Breast epithelium (tissue), 4 donors: ENCODE measurements around the gene RNF25. TPM values are rescaled to one million over a fixed set of nuclear protein-coding genes. Genes with fewer than 3 reads are reported as not detected.
A peak's percentile ranks its signal among the peaks of the same experiment; 100 is the strongest.

ENCODE experiments used
- DNase-seq, 2 donors: peaks; one replicate each; pipeline ENCODE4 v3.0.0-alpha.2; 2019; ENCODE audit warnings: low spot score in 2 of 2
- H3K27ac ChIP-seq, 2 donors: fragments of 200-600 bp; sonication (generic) in 1 of 2; one replicate each; pipeline ENCODE4 v1.5.1; 2016 to 2019; ENCODE audit warnings: mild to moderate bottlenecking in 1 of 2
- H3K27me3 ChIP-seq, 2 donors: fragments of 200-600 bp; sonication (generic) in 1 of 2; one replicate each; pipeline versions ENCODE4 v1.5.1 to v1.6.0; 2017 to 2019; ENCODE audit warnings: control low read depth in 1 of 2, mild to moderate bottlenecking in 1 of 2
- H3K36me3 ChIP-seq: fragments of 200-600 bp; one replicate; pipeline ENCODE4 v1.5.1; 2019
- H3K4me1 ChIP-seq, 2 donors: fragments of 200-600 bp; sonication (generic); one replicate each; pipeline ENCODE4 v1.5.1; 2016 to 2019; ENCODE audit warnings: control low read depth in 1 of 2
- H3K4me3 ChIP-seq, 3 donors: fragments of 200-600 bp; sonication (generic); 1 replicate in 2 of 3; 2 replicates in 1 of 3; pipeline ENCODE4 v1.5.1; 2016 to 2019; ENCODE audit warnings: mild to moderate bottlenecking in 3 of 3, moderate library complexity in 2 of 3
- H3K9me3 ChIP-seq, 2 donors: fragments of 200-600 bp; sonication (generic) in 1 of 2; one replicate each; pipeline ENCODE4 v1.5.1; 2016 to 2019; ENCODE audit warnings: control low read depth in 1 of 2
- POLR2A ChIP-seq: fragments of 450-650 bp; IDR thresholded peaks from one replicate; pipeline ENCODE4 v1.6.1; 2016; ENCODE audit warnings: antibody characterized with exemption, mild to moderate bottlenecking, moderate library complexity
- POLR2AphosphoS5 ChIP-seq, 3 donors: sonication (generic); formaldehyde crosslinking; IDR thresholded peaks; one replicate each; pipeline ENCODE4 v1.6.1; 2017; ENCODE audit warnings: antibody characterized with exemption in 3 of 3
- intact Hi-C: fragments of 100-400 bp; cut with DNase I; formaldehyde crosslinking; loops from one replicate; pipeline ENCODE4 v1.15.1; 2023; ENCODE audit warnings: low total_unique reads
- total RNA-seq, 3 donors: library from RNA; depleted of rRNA; stranded (reverse); fragments of >200 nt; gene quantifications; one replicate each; pipeline ENCODE4 v1.1.0, GENCODE V29; 2016
- TF ChIP-seq, protein P1 (sequence below), 3 donors: fragments of 450-650 bp; IDR thresholded peaks; one replicate each; pipeline ENCODE4 v1.5.1; 2016 to 2017; ENCODE audit warnings: antibody characterized with exemption in 3 of 3, mild to moderate bottlenecking in 3 of 3, moderate library complexity in 3 of 3

Gene RNF25
- total RNA-seq, 3 donors from 2014 or later, result 22.7 to 25.9 (median 23.0) TPM

DNA sequence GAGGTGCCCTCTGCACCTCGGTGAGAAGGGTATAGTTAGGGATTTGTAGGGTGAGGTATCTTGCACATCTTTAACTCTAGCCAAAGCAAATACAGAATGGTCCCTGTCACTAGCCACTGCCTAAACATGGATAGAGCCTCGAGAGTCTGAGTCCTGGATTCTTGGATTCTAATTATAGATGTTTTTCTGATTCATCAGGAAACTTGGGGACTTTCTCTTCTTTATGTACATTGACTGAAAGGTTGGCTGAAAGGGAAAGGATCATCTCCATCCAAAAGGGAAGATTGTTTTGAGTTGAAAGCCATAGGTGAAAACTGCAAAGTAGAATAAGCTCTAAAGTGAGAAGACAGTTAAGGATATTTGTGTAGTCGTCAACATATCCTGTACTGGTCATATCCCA lies 8.3 kb upstream of the RNF25 start:
- H3K27ac ChIP-seq, result no peak overlapping the region
- H3K4me3 ChIP-seq, result no peak overlapping the region
- no peak for DNase-seq
- no peaks in the 10 kb centered on the region for H3K9me3 ChIP-seq
- TF ChIP-seq POLR2A, result no peak
- H3K27me3 ChIP-seq, result no peaks in the 10 kb centered on the region
- H3K36me3 ChIP-seq, result no peaks in the 10 kb centered on the region
- intact Hi-C loops, result no loop called here
- no peaks in the 10 kb centered on the region for H3K4me1 ChIP-seq

- Histone ChIP-seq H3K4me3 (no peak overlapping the region), H3K27me3 (no peaks in the 10 kb centered on the region), H3K36me3 (no peaks in the 10 kb centered on the region), H3K9me3 (no peaks in the 10 kb centered on the region), H3K4me1 (no peaks in the 10 kb centered on the region), H3K27ac (no peak overlapping the region)
- intact Hi-C loops, result no loop called here
- TF ChIP-seq POLR2A, result no peak
- DNase-seq, result no peak
These were observed 7.3 kb upstream of the RNF25 start for GRCh38 chr2:218679119-218679518.

DNA sequence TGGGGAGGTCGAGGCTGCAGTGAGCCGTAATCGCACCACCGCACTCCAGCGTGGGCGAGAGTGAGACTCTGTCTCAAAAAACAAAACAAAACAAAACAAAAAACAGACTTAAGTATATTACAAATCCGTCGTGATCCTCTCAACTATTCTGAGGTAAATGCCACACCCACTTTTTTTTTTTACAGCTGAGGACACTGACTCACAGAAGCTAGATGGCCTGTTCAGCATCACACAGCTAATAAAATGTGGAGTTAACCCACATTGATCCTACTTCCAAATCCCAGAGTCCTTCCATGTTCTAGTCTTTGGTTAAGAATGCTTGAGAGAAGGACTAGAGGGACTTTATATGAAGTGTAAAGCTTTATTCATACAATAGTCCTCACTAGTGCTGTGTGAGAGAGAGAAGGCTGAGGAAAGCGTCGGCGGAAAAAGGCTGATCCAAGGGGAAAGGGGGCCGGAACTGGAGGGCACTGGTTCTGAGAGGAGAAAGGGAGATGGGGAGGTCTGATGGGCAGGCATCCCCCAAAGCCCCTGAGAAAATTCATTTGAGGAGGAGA lies 627 bp downstream of the RNF25 start:
- peak overlapping the region; percentile 85 to 87 for H3K27ac ChIP-seq
- no peak for TF ChIP-seq POLR2AphosphoS5 (IDR thresholded peaks at IDR 0.05)
- TF ChIP-seq, protein P1, sequence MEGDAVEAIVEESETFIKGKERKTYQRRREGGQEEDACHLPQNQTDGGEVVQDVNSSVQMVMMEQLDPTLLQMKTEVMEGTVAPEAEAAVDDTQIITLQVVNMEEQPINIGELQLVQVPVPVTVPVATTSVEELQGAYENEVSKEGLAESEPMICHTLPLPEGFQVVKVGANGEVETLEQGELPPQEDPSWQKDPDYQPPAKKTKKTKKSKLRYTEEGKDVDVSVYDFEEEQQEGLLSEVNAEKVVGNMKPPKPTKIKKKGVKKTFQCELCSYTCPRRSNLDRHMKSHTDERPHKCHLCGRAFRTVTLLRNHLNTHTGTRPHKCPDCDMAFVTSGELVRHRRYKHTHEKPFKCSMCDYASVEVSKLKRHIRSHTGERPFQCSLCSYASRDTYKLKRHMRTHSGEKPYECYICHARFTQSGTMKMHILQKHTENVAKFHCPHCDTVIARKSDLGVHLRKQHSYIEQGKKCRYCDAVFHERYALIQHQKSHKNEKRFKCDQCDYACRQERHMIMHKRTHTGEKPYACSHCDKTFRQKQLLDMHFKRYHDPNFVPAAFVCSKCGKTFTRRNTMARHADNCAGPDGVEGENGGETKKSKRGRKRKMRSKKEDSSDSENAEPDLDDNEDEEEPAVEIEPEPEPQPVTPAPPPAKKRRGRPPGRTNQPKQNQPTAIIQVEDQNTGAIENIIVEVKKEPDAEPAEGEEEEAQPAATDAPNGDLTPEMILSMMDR (IDR thresholded peaks at IDR 0.05), result no peak
- TF ChIP-seq POLR2A, result no peak

DNA sequence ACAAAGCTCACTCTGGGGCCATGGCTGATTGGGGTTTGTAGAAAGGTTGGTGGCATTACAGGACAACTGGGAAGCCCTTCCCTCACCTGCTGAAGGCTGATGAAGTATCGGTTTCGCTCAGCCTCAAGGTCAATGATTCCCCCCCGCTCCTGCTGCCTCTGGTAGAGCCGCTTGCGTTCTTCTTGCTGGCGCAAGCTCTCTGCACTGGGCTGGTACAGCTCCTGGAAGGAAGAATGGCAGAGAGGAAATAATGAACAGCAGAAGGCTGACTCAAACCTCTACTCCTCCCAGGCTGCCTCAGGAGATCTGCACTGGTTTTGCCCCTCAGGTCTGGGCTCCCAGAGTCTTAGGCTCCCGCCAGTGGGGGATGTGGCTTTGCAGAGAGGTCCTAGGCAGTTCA lies 7.1 kb downstream of the RNF25 start:
- H3K36me3 ChIP-seq, result peaks cover 18% of the 10 kb centered on the region
- H3K4me1 ChIP-seq, result peaks cover 0 to 7% of the 10 kb centered on the region in 2 donors
- DNase-seq, result no peak
- intact Hi-C loops, result no loop called here
- H3K27me3 ChIP-seq, result no peaks in the 10 kb centered on the region
- H3K27ac ChIP-seq, result no peak overlapping the region
- no peaks in the 10 kb centered on the region for H3K9me3 ChIP-seq
- TF ChIP-seq, protein P1 (IDR thresholded peaks at IDR 0.05), result no peak
- TF ChIP-seq POLR2A, result no peak
- TF ChIP-seq POLR2AphosphoS5 (IDR thresholded peaks at IDR 0.05), result no peak
- H3K4me3 ChIP-seq, result no peak overlapping the region

More for the DNA sequence above, 627 bp downstream of the RNF25 start:
- Histone ChIP-seq H3K4me3 (peak overlapping the region; percentile 58 to 82 (median 80)), H3K4me1 (peaks cover 2 to 5% of the 10 kb centered on the region in 2 donors), H3K36me3 (peaks cover 9% of the 10 kb centered on the region), H3K27me3 (no peaks in the 10 kb centered on the region), H3K9me3 (no peaks in the 10 kb centered on the region)
- no peak for DNase-seq
- intact Hi-C loops, result no loop called here

DNA sequence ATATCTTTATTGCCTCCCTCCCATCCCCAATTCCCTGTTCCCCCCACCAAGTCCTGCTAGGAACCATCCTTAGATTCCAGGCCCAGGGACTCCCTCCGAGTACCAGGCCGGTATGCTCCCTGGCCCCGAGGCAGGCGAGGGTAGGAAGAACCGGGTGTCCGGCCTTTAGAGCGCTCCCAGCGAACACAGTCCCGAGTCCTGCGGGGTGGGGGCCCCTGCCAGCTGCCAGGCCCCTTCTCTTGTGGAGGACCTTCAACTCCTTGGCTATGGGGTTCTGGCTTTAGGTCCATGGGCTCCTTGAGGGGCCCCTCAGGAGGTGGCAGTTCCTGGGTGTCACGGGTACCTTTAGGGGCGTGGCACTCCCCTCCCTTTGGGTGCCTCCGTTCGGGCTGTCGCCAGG lies 7.9 kb downstream of the RNF25 start:
- DNase-seq, result no peak
- Histone ChIP-seq H3K27me3 (no peaks in the 10 kb centered on the region), H3K27ac (no peak overlapping the region), H3K9me3 (no peaks in the 10 kb centered on the region), H3K4me1 (peaks cover 0 to 7% of the 10 kb centered on the region in 2 donors), H3K4me3 (no peak overlapping the region), H3K36me3 (peaks cover 18% of the 10 kb centered on the region)
- intact Hi-C loops, result no loop called here
- TF ChIP-seq, protein P1 (IDR thresholded peaks at IDR 0.05), result no peak
- TF ChIP-seq POLR2A (no peak), POLR2AphosphoS5 (IDR thresholded peaks at IDR 0.05) (no peak)

GRCh38 chr2:218662827-218663226 lies 9.0 kb downstream of the RNF25 start:
- H3K9me3 ChIP-seq, result no peaks in the 10 kb centered on the region
- intact Hi-C loops, result no loop called here

More at GRCh38 chr2:218662827-218663226, 9.0 kb downstream of the RNF25 start:
- Histone ChIP-seq H3K27ac (no peak overlapping the region), H3K4me3 (no peak overlapping the region), H3K4me1 (peaks cover 0 to 7% of the 10 kb centered on the region in 2 donors), H3K36me3 (peaks cover 15% of the 10 kb centered on the region), H3K27me3 (no peaks in the 10 kb centered on the region)
- no peak for DNase-seq
- TF ChIP-seq POLR2A, result no peak
- TF ChIP-seq, protein P1 (IDR thresholded peaks at IDR 0.05), result no peak
- TF ChIP-seq POLR2AphosphoS5 (IDR thresholded peaks at IDR 0.05), result no peak
